H9 (cell line): ENCODE measurements around the gene BTBD8. TPM values are rescaled to one million over a fixed set of nuclear protein-coding genes. Genes with fewer than 3 reads are reported as not detected.

Experiments used
- DNase-seq: peaks from one replicate; pipeline ENCODE4 v3.0.0-alpha.2; 2017
- H2AFZ ChIP-seq: one replicate; pipeline ENCODE4 v1.6.1; 2013; ENCODE audit warnings: mild to moderate bottlenecking, low read length, control low read depth, moderate library complexity
- H2AK5ac ChIP-seq: 2 replicates; pipeline ENCODE4 v1.6.1; 2013; ENCODE audit warnings: low read length, control low read depth, mixed read lengths; ENCODE audit not compliant: insufficient read length
- H2BK120ac ChIP-seq: one replicate; pipeline ENCODE4 v1.6.1; 2013; ENCODE audit warnings: low read depth, mild to moderate bottlenecking, low read length, control low read depth, inconsistent platforms; ENCODE audit not compliant: poor library complexity, severe bottlenecking
- H2BK12ac ChIP-seq: 2 replicates; pipeline ENCODE4 v1.6.1; 2013; ENCODE audit warnings: low read length, control low read depth, mixed read lengths, low read depth; ENCODE audit not compliant: insufficient read length
- H2BK15ac ChIP-seq: 2 replicates; pipeline ENCODE4 v1.6.1; 2013; ENCODE audit warnings: low read depth, low read length, control low read depth
- H2BK20ac ChIP-seq: one replicate; pipeline ENCODE4 v1.6.1; 2013; ENCODE audit warnings: low read depth, mild to moderate bottlenecking, low read length, control low read depth, inconsistent platforms; ENCODE audit not compliant: poor library complexity, severe bottlenecking
- H2BK5ac ChIP-seq: 2 replicates; pipeline ENCODE4 v1.6.1; 2013; ENCODE audit warnings: low read length, control low read depth, mixed read lengths; ENCODE audit not compliant: insufficient read length
- H3K14ac ChIP-seq: 2 replicates; pipeline ENCODE4 v1.6.1; 2013; ENCODE audit warnings: low read length, control low read depth; ENCODE audit not compliant: insufficient read depth
- H3K18ac ChIP-seq: 2 replicates; pipeline ENCODE4 v1.6.1; 2013; ENCODE audit warnings: low read depth, mild to moderate bottlenecking, mixed read lengths, low read length, control low read depth; ENCODE audit not compliant: insufficient read length
- H3K23ac ChIP-seq: 2 replicates; pipeline ENCODE4 v1.6.1; 2013; ENCODE audit warnings: low read length, control low read depth, mixed read lengths, low read depth; ENCODE audit not compliant: insufficient read length
- H3K23me2 ChIP-seq: 2 replicates; pipeline ENCODE4 v1.6.1; 2013; ENCODE audit warnings: low read depth, mild to moderate bottlenecking, mixed read lengths, low read length, control low read depth; ENCODE audit not compliant: insufficient read length, poor library complexity, severe bottlenecking
- H3K27ac ChIP-seq: 2 replicates; pipeline ENCODE4 v1.5.1; 2013; ENCODE audit warnings: low read length, control low read depth, mixed read lengths, low read depth; ENCODE audit not compliant: insufficient read length
- H3K27me3 ChIP-seq: 2 replicates; pipeline ENCODE4 v1.6.1; 2013; ENCODE audit warnings: low read length, control low read depth, inconsistent platforms; ENCODE audit not compliant: insufficient read depth
- H3K4ac ChIP-seq: 2 replicates; pipeline ENCODE4 v1.6.1; 2013; ENCODE audit warnings: low read depth, mild to moderate bottlenecking, control low read depth, inconsistent platforms, low read length, moderate library complexity
- H3K4me1 ChIP-seq: 2 replicates; pipeline ENCODE4 v1.6.1; 2013; ENCODE audit warnings: low read length, control low read depth, inconsistent platforms; ENCODE audit not compliant: insufficient read depth
- H3K4me2 ChIP-seq: 2 replicates; pipeline ENCODE4 v1.6.1; 2013; ENCODE audit warnings: low read length, control low read depth, mixed read lengths; ENCODE audit not compliant: insufficient read length, insufficient read depth
- H3K56ac ChIP-seq: 2 replicates; pipeline ENCODE4 v1.6.1; 2013; ENCODE audit warnings: low read depth, mild to moderate bottlenecking, mixed read lengths, low read length, control low read depth; ENCODE audit not compliant: insufficient read length
- H3K79me1 ChIP-seq: 2 replicates; pipeline ENCODE4 v1.6.1; 2013; ENCODE audit warnings: low read depth, mild to moderate bottlenecking, moderate library complexity, low read length, control low read depth, inconsistent platforms; ENCODE audit not compliant: insufficient read depth, poor library complexity, severe bottlenecking
- H3K79me2 ChIP-seq: 2 replicates; pipeline ENCODE4 v1.6.1; 2013; ENCODE audit warnings: low read length, control low read depth, inconsistent platforms; ENCODE audit not compliant: insufficient read depth
- H3K9ac ChIP-seq: 2 replicates; pipeline ENCODE4 v1.6.1; 2013; ENCODE audit warnings: low read length, control low read depth, mixed read lengths; ENCODE audit not compliant: insufficient read length; ENCODE audit errors: extremely low read depth
- H3K9me3 ChIP-seq: one replicate; pipeline ENCODE4 v1.6.1; 2013; ENCODE audit warnings: low read depth, low read length, inconsistent platforms; ENCODE audit not compliant: control insufficient read depth
- H3T11ph ChIP-seq: one replicate; pipeline ENCODE4 v1.6.1; 2013; ENCODE audit warnings: mild to moderate bottlenecking, low read length, control low read depth, inconsistent platforms
- H4K20me1 ChIP-seq: one replicate; pipeline ENCODE4 v1.6.1; 2013; ENCODE audit not compliant: control insufficient read depth, insufficient read length, insufficient read depth
- H4K5ac ChIP-seq: 2 replicates; pipeline ENCODE4 v1.6.1; 2013; ENCODE audit warnings: low read depth, mild to moderate bottlenecking, mixed read lengths, low read length, control low read depth; ENCODE audit not compliant: insufficient read length
- H4K8ac ChIP-seq: replicated peaks from 2 replicates; pipeline ENCODE4 v1.6.1; 2013; ENCODE audit warnings: low read length, control low read depth, mixed read lengths, low read depth; ENCODE audit not compliant: insufficient read length
- H4K91ac ChIP-seq: 2 replicates; pipeline ENCODE4 v1.6.1; 2013; ENCODE audit warnings: low read depth, mild to moderate bottlenecking, moderate library complexity, mixed read lengths, low read length, control low read depth; ENCODE audit not compliant: insufficient read length
- H3K27ac Mint-ChIP-seq, 3 experiments: 2 replicates in 2 of 3; 3 replicates in 1 of 3; pipeline ENCODE4 v1.8.0; 2020 to 2021; ENCODE audit warnings: mixed read lengths in 3 of 3, mild to moderate bottlenecking in 1 of 3, moderate library complexity in 1 of 3
- H3K27me3 Mint-ChIP-seq: 2 replicates; pipeline ENCODE4 v1.8.0; 2021; ENCODE audit warnings: low read depth, mild to moderate bottlenecking, moderate library complexity, mixed read lengths
- H3K36me3 Mint-ChIP-seq, 3 experiments: 2 replicates in 2 of 3; 3 replicates in 1 of 3; pipeline ENCODE4 v1.8.0; 2020 to 2021; ENCODE audit warnings: low read depth in 3 of 3, mixed read lengths in 3 of 3; ENCODE audit not compliant: insufficient read depth in 1 of 3
- H3K4me1 Mint-ChIP-seq, 2 experiments: 2 replicates each; pipeline ENCODE4 v1.8.0; 2020; ENCODE audit warnings: mixed read lengths in 2 of 2
- H3K4me3 Mint-ChIP-seq, 2 experiments: 2 replicates in 1 of 2; 3 replicates in 1 of 2; pipeline ENCODE4 v1.8.0; 2020 to 2021; ENCODE audit warnings: mild to moderate bottlenecking in 2 of 2, mixed read lengths in 2 of 2, moderate library complexity in 1 of 2
- H3K9me3 Mint-ChIP-seq, 2 experiments: 2 replicates in 1 of 2; 3 replicates in 1 of 2; pipeline ENCODE4 v1.8.0; 2020; ENCODE audit warnings: mild to moderate bottlenecking in 2 of 2, mixed read lengths in 2 of 2, moderate library complexity in 1 of 2
- CTCF ChIP-seq: fragments of 200-600 bp; sonication (generic); conservative IDR thresholded peaks from 3 replicates; pipeline ENCODE4 v1.8.0; 2021; ENCODE audit warnings: antibody characterized with exemption, mild to moderate bottlenecking
- WGBS: extraction: QIAGEN DNeasy Blood & Tissue Kit; methylation state at CpG from one replicate; pipeline ENCODE4 v1.1.7; 2013; ENCODE audit warnings: missing lambda C conversion rate, low lambda C conversion rate, mixed read lengths; ENCODE audit not compliant: insufficient read length; ENCODE audit errors: extremely low coverage; 5-methylcytosine and 5-hydroxymethylcytosine counted together
- total RNA-seq: library from RNA; stranded (reverse); gene quantifications from 2 replicates; pipeline ENCODE4 v1.2.1, GENCODE V29; 2021

BTBD8 gene
- total RNA-seq, 1 experiment from 2014 or later = 1.4 TPM

- Histone ChIP-seq H3K9me3 (no peaks in the 10 kb centered on the region), H4K5ac (no peak overlapping the region), H3T11ph (no peak overlapping the region), H4K20me1 (no peaks in the 10 kb centered on the region), H4K91ac (no peak overlapping the region), H2AFZ (no peak overlapping the region), H3K56ac (no peak overlapping the region), H3K14ac (no peak overlapping the region), H2BK120ac (no peak overlapping the region), H3K79me1 (no peaks in the 10 kb centered on the region), H2BK20ac (no peak overlapping the region), H3K18ac (no peak overlapping the region), H4K8ac (no peak overlapping the region), H3K4me1 (no peaks in the 10 kb centered on the region), H2BK5ac (no peak overlapping the region), H3K4ac (no peak overlapping the region), H3K23me2 (no peaks in the 10 kb centered on the region), H3K4me2 (no peak overlapping the region), H3K79me2 (no peaks in the 10 kb centered on the region), H2AK5ac (no peak overlapping the region), H3K27ac (no peak overlapping the region), H2BK15ac (no peak overlapping the region), H3K23ac (no peak overlapping the region), H3K9ac (no peak overlapping the region), H2BK12ac (no peak overlapping the region), H3K27me3 (no peaks in the 10 kb centered on the region)
- Mint-ChIP-seq H3K36me3 (no peaks in the 10 kb centered on the region), H3K27me3 (no peaks in the 10 kb centered on the region), H3K4me1 (no peaks in the 10 kb centered on the region), H3K9me3 (no peaks in the 10 kb centered on the region), H3K4me3 (no peak overlapping the region), H3K27ac (no peak overlapping the region; a peak in 1 of 7 replicates)
- no peak for TF ChIP-seq CTCF
- no peak for DNase-seq
- no CpG with 5 or more reads among the region's 3 CpGs for WGBS
Observed at GRCh38 chr1:92118826-92119225, 38.7 kb downstream of the BTBD8 start.
